Central memory CD8-positive, alpha-beta T cell (primary cell): ENCODE results near the gene UBE2L3.
"Not testable (repeated sequence)": the region's sequence is repeated elsewhere in the genome, so short reads cannot be mapped to it uniquely, and the experiment has no call there.

Experiments
- ATAC-seq: fragments of 150-1000 bp; cut with Tn5 transposase; replicated peaks from 2 replicates; pipeline ENCODE4 v1.10.0; 2022; ENCODE audit warnings: mild to moderate bottlenecking, moderate FRiP score, moderate number of reproducible peaks; ENCODE audit not compliant: poor library complexity, severe bottlenecking; ENCODE audit errors: extremely low read depth
- DNase-seq, 2 donors: peaks; one replicate each; pipeline ENCODE4 v3.0.0; 2021; ENCODE audit warnings: low spot score in 2 of 2
- H3K27ac Mint-ChIP-seq: one replicate; pipeline ENCODE4 v1.8.0; 2022; ENCODE audit warnings: low read depth, mild to moderate bottlenecking, moderate library complexity, mixed read lengths
- H3K27me3 Mint-ChIP-seq: one replicate; pipeline ENCODE4 v1.8.0; 2022; ENCODE audit warnings: mixed read lengths
- H3K36me3 Mint-ChIP-seq: one replicate; pipeline ENCODE4 v1.8.0; 2022; ENCODE audit warnings: mild to moderate bottlenecking, moderate library complexity, mixed read lengths; ENCODE audit not compliant: insufficient read depth
- H3K4me1 Mint-ChIP-seq: one replicate; pipeline ENCODE4 v1.8.0; 2022; ENCODE audit warnings: mixed read lengths
- H3K4me3 Mint-ChIP-seq: one replicate; pipeline ENCODE4 v1.8.0; 2022; ENCODE audit warnings: mild to moderate bottlenecking, moderate library complexity, mixed read lengths
- H3K9me3 Mint-ChIP-seq: one replicate; pipeline ENCODE4 v1.8.0; 2022; ENCODE audit warnings: mixed read lengths

The UBE2L3 gene

DNA sequence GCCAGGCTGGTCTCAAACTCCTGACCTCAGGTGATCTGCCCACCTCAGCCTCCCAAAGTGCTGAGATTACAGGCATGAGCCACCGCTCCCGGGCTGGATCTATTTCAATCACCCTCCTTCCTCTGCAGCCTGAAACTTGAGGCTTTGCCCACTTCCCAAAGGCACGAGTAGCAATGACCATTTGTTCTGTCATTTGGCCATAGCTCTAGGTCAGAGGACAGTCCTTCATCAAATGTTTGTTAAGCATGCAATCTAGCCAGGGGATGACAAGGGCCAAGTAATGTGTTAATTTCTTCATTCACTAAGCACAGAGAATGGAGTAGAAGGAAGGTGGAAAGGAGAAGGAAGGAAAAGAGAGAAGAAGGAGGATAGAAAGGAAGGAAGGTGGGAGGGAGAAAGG, 6.9 kb upstream of the UBE2L3 start:
- H3K27ac Mint-ChIP-seq, H3K27me3 Mint-ChIP-seq, H3K9me3 Mint-ChIP-seq, DNase-seq, H3K4me3 Mint-ChIP-seq, H3K36me3 Mint-ChIP-seq, H3K4me1 Mint-ChIP-seq, ATAC-seq: not testable (repeated sequence)

DNA sequence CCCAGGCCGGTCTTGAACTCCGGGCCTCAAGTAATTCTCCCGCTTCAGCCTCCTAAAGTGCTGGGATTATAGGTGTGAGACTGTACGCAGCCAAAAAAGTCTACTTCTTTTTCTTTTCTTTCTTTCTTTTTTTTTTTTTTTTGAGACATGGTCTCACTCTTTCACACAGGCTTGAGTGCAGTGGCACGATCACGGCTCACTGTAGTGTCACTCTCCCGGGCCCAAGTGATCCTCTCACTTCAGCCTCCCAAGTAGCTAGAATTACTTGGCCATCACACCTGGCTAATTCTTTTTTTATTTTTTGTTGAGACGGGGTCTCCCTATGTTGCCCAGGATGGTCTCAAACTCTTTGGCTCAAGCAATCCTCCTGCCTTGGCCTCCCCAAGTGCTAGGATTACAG, 3.6 kb upstream of the UBE2L3 start:
- Mint-ChIP-seq H3K27me3 (no peaks in the 10 kb centered on the region), H3K27ac (no peak overlapping the region), H3K36me3 (peaks cover 10% of the 10 kb centered on the region), H3K9me3 (no peaks in the 10 kb centered on the region), H3K4me3 (no peak overlapping the region), H3K4me1 (peaks cover 7% of the 10 kb centered on the region)
- no peak for DNase-seq
- ATAC-seq = no peak

DNA sequence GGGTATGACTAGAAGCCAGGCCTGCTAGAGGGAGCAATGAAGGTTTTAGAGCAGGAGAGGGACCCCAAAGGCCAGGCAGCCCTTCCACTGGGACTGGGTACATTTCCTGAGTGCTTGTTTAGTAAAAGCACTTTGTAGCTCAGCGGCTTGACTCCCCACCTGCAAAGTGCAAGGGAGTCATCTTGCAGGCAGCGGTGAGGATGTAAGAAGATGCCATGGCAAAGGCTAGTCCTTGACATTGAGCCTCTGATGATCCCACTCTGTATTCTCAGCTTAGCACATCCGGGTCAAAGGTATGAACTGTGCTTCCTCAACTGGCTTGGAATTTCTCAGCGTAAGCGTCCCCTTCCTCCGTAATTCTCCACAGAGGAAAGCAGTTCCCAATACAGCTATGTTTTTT, 3.1 kb upstream of the UBE2L3 start:
- H3K36me3 Mint-ChIP-seq = peaks cover 10% of the 10 kb centered on the region
- H3K4me1 Mint-ChIP-seq = peaks cover 12% of the 10 kb centered on the region
- ATAC-seq (no peak), DNase-seq (no peak)
- no peak overlapping the region for H3K4me3 Mint-ChIP-seq
- no peak overlapping the region for H3K27ac Mint-ChIP-seq
- H3K27me3 Mint-ChIP-seq = no peaks in the 10 kb centered on the region
- no peaks in the 10 kb centered on the region for H3K9me3 Mint-ChIP-seq

DNA sequence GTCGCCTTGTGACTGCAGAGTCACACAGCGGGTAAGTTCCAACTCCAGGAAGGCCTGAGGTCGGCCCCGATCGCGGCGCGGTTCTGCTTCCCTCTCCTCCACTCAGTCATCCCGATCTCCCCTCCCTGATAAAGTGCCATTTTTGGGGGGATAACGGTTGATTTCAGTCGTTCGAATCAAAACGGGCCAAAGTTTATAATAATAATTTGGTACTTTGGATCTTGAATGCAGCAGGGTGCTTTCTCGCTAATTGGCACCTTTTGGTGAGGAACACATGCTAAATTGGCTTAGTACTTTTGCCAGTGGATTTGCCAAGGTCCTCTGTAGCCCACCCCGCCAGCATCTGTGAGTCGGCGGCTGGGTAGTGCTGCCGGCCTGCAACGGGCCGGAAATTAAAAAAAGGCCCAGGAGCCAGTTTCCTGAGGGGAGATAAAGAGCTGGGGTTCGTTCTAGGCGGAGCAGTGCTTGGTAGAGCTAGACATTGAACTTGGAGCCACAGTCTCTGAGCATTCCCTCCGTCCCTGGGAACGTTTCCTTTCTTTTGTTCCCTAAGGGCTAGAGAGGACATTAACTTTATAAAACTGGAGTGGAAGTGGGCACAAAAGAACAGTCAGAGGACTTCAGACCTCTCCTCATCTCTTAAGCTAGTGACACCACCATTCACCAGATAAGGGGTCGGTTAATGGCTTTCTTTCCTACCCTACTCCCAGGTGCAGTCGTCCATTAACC, 997 bp downstream of the UBE2L3 start:
- H3K9me3 Mint-ChIP-seq = no peaks in the 10 kb centered on the region
- peak overlapping the region; percentile 92 for H3K27ac Mint-ChIP-seq
- DNase-seq = peak; percentile 17 to 20
- ATAC-seq = peak; percentile 41
- no peaks in the 10 kb centered on the region for H3K27me3 Mint-ChIP-seq
- peak overlapping the region; percentile 85 for H3K4me3 Mint-ChIP-seq
- peaks cover 30% of the 10 kb centered on the region for H3K36me3 Mint-ChIP-seq
- H3K4me1 Mint-ChIP-seq = peaks cover 51% of the 10 kb centered on the region

DNA sequence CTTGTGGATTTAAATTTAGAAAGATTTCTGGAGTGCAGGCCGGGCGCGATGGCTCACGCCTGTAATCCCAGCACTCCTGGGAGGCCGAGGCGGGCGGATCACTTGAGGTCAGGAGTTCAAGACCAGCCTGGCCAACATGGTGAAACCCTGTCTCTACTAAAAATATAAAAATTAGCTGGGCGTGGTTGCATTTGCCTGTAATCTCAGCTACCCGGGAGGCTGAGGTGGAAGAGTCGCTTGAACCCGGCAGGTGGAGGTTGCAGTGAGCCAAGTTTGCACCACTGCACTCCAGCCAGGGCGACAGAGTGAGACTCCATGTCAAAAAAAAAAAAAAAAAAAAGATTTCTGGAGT, 1.5 kb downstream of the UBE2L3 start:
- ATAC-seq, H3K27me3 Mint-ChIP-seq, H3K9me3 Mint-ChIP-seq, DNase-seq: not testable (repeated sequence)
- Mint-ChIP-seq H3K36me3 (peaks cover 30% of the 10 kb centered on the region), H3K27ac (peak overlapping the region; percentile 92), H3K4me1 (peaks cover 56% of the 10 kb centered on the region), H3K4me3 (peak overlapping the region; percentile 85)

DNA sequence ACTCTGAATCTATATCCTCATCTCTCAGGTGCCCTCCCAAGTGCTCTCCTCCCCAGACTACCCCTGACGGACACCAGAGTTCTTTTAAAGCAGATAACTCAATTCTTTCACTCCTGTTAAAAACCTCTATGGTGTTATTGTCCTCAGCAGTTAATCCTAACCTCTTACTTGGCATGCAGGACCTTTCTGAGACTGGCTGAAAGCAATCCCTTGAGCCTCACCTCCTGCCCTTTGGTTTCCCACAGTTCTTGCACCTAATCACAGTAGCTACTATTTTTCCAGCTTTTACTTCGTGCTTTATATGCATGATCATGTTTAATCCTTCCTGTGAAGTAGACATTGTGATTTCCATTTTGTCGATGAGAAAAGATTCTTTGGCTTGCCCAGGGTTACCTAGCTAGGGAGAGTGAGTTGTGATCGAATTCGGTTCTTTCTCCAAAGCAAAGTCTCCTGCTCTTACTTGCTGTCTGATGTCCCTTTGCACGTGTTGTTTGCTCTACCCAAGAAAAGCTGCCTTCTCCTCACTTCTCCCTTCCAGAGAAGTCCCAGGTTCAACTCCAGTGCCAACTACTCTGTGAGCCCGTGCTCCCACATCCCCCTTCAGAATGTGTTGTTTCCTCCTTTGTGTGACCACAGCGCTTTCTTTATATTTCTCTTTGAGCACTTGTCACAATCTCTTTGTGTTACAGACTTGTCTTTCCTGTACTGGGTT, 2.1 kb downstream of the UBE2L3 start:
- Mint-ChIP-seq H3K4me3 (peak overlapping the region; percentile 85), H3K27me3 (no peaks in the 10 kb centered on the region), H3K36me3 (peaks cover 29% of the 10 kb centered on the region), H3K4me1 (peaks cover 61% of the 10 kb centered on the region), H3K9me3 (no peaks in the 10 kb centered on the region), H3K27ac (peak overlapping the region; percentile 87)
- ATAC-seq (no peak), DNase-seq (no peak)

DNA sequence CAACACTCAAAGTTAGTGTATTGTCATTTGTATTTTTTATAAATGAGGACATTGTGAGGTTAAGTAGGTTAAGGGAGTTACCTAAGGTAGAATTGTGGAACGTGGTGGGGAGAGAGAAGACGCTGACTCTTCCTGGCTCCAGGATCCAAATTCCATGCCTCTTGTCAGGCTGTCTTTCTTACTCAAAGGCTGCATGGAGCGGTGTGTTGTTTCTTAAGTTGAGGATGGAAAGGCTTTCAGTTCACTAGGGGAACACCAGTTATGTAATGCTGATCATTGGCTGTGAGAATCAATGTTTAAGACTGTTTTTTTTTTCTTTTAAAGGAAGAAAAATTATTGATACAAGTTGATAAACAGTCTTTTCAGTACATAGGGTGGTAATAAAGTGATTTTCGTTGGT, 2.9 kb downstream of the UBE2L3 start:
- Mint-ChIP-seq H3K27ac (peak overlapping the region; percentile 87), H3K9me3 (no peaks in the 10 kb centered on the region), H3K27me3 (no peaks in the 10 kb centered on the region), H3K36me3 (peaks cover 31% of the 10 kb centered on the region), H3K4me3 (peak overlapping the region; percentile 85), H3K4me1 (peaks cover 61% of the 10 kb centered on the region)
- ATAC-seq (no peak), DNase-seq (no peak)

DNA sequence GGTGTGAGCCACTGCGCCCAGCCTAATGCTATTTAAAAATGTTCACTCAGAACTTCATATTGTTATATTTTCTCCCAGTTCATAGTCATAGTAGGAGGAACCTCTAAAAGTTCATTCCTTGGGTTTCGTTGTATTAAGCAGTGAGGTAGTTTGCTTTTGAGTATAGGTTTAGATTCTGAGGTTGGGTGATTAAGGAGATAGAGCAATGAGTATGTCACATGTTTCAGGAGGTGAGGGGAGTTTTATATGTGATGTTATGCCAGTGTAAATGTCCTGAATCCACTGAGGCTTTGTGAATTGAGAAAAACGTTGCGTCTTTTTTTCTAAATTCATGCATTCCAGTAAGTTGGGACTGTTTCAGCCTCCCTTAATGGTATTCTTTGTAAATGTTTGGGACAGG, 4.2 kb downstream of the UBE2L3 start:
- Mint-ChIP-seq H3K27ac (peak overlapping the region; percentile 79), H3K9me3 (no peaks in the 10 kb centered on the region), H3K27me3 (no peaks in the 10 kb centered on the region), H3K4me3 (peak overlapping the region; percentile 46), H3K4me1 (peaks cover 61% of the 10 kb centered on the region), H3K36me3 (peaks cover 31% of the 10 kb centered on the region)
- DNase-seq = no peak
- no peak for ATAC-seq

DNA sequence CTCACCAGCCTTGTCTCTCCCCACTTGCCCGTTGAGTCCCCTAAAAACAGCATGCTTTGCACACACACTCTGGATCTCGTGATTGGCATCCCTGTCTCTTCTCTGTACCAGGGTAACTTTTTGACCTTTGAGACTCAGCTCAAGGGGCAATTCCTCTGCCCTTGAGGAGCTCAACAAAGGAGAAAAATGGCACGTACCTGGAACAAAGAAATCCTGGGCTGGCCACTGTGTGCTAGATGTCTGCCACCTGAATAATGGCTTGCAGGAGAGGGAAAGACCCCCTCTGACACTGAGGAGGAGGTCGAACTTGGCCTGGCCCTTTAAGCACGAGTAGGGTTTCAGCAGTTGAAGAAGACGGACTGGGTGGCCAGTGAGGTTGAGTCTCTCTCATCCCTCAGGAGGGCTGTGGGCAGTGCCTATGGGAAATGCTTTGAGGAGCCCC, 5.8 kb downstream of the UBE2L3 start:
- peaks cover 69% of the 10 kb centered on the region for H3K4me1 Mint-ChIP-seq
- H3K27ac Mint-ChIP-seq = peak overlapping the region; percentile 22
- DNase-seq (no peak), ATAC-seq (no peak)
- H3K4me3 Mint-ChIP-seq = peak overlapping the region; percentile 39
- peaks cover 24% of the 10 kb centered on the region for H3K36me3 Mint-ChIP-seq
- no peaks in the 10 kb centered on the region for H3K27me3 Mint-ChIP-seq
- H3K9me3 Mint-ChIP-seq = no peaks in the 10 kb centered on the region

DNA sequence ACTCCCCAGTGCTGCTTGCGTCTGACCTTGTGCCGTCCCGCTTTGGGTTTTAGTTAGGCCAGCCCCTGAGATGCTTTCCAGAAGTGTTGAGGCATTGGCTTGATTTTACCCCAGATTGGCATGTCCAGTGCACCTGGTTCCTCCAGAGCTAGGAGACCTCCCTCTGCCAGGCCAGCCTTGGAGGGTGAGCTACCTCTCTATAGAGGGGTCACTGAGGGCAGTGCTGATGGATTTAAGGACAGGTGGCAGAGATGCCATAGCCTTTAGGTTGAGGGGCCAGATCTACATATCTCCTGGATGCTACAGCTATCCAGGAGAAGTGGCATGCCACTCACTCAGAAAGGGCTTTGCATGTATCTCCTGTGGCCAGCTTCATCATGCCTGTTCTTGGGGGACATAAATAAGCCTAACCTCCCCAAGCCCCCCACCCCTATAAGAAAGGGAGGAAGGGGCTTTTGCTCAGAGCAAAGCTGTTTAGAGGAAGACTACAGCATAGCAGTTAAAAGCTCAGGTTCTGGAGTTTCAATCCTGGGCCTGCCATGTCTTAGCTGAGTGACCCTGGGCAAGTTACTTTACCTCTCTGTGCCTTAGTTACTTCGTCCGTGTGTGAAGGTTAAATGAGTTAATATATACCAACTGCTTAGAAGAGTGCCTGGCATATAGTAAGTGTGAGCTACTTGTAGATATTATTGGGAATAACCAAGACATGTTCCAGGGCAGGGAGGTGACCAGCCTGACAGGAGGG, 6.4 kb downstream of the UBE2L3 start:
- H3K27ac Mint-ChIP-seq = no peak overlapping the region
- H3K4me3 Mint-ChIP-seq = no peak overlapping the region
- no peak for ATAC-seq
- H3K9me3 Mint-ChIP-seq = no peaks in the 10 kb centered on the region
- no peak for DNase-seq
- peaks cover 24% of the 10 kb centered on the region for H3K36me3 Mint-ChIP-seq
- peaks cover 69% of the 10 kb centered on the region for H3K4me1 Mint-ChIP-seq
- no peaks in the 10 kb centered on the region for H3K27me3 Mint-ChIP-seq

DNA sequence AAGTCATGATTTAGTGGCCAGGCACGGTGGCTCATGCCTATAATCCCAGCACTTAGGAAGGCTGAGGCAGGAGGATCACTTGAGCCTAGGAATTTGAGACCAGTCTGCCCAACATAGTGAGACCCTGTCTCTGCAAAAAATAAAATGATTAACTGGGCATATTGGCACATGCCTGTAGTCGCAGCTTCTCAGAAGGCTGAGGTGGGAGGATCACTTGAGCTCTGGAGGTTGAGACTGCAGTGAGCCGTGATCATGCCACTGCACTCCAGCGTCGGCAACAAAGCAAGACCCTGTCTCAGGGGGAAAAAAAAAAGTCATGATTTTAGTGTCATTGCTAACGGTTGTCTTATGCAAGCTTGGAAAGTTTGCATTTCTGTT, 11.9 kb downstream of the UBE2L3 start:
- H3K4me3 Mint-ChIP-seq = no peak overlapping the region
- H3K9me3 Mint-ChIP-seq = no peaks in the 10 kb centered on the region
- peak overlapping the region; percentile 69 for H3K27ac Mint-ChIP-seq
- peaks cover 6% of the 10 kb centered on the region for H3K36me3 Mint-ChIP-seq
- peaks cover 44% of the 10 kb centered on the region for H3K4me1 Mint-ChIP-seq
- ATAC-seq (no peak), DNase-seq (no peak)
- H3K27me3 Mint-ChIP-seq = no peaks in the 10 kb centered on the region

DNA sequence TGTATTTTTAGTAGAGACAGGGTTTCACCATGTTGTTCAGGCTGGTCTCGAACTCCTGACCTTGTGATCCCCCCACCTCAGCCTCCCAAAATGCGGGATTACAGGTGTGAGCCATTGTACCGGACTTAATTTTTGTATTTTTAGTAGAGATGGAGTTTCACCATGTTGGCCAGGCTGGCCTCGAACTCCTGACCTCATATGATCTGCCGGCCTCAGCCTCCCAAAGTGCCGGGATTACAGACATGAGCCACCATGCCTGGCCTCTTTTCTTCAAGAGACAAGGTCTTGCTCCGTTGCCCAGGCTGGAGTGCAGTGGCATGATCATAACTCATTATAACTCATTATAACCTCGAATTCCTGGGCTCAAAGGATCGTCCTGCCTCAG, 13.1 kb downstream of the UBE2L3 start:
- not testable (repeated sequence) for H3K36me3 Mint-ChIP-seq, H3K9me3 Mint-ChIP-seq, H3K4me3 Mint-ChIP-seq, H3K27me3 Mint-ChIP-seq, ATAC-seq, DNase-seq
- H3K4me1 Mint-ChIP-seq = peaks cover 48% of the 10 kb centered on the region
- H3K27ac Mint-ChIP-seq = peak overlapping the region; percentile 68
